ENCODE data around the gene DRAXIN. TPM values are rescaled to one million over a fixed set of nuclear protein-coding genes. Genes with fewer than 3 reads are reported as not detected.

DRAXIN gene
- total and polyA plus RNA-seq, 2 donors (not counting 3 experiments of a cell fraction or from before 2014, with no cell fraction given) = 0.44 to 3.2 TPM

GRCh38 chr1:11711490-11711889 is 20.0 kb downstream of the DRAXIN start:
- FAIRE-seq (no peak), DNase-seq (ENCODE audit: low read depth, low spot score) (no peak)
- Histone ChIP-seq H3K79me2 (ENCODE audit: control insufficient read depth, insufficient read depth, low read length) (no peaks in the 10 kb centered on the region), H3K27ac (ENCODE audit: insufficient read depth, low read depth, low read length) (no peak overlapping the region), H3K4me2 (ENCODE audit: insufficient read depth, low read length) (no peak overlapping the region), H3K36me3 (ENCODE audit: control insufficient read depth in 2 of 2, extremely low read depth in 1 of 2, insufficient read depth in 2 of 2, low read length in 2 of 2) (no peaks in the 10 kb centered on the region), H3K9ac (replicated peaks; ENCODE audit: extremely low read depth, insufficient read depth, low read length) (no peak overlapping the region), H3K9me3 (replicated peaks; ENCODE audit: control insufficient read depth, insufficient read depth, low read length) (no peaks in the 10 kb centered on the region), H3K9me1 (replicated peaks; ENCODE audit: control insufficient read depth, extremely low read depth, insufficient read depth, low read length) (no peaks in the 10 kb centered on the region), H3K4me3 (replicated peaks in 1 of 3; ENCODE audit: insufficient read depth in 1 of 3, low read depth in 1 of 3, low read length in 3 of 3) (no peak overlapping the region), H4K20me1 (replicated peaks; ENCODE audit: control insufficient read depth, extremely low read depth, insufficient read depth, low read length) (no peaks in the 10 kb centered on the region), H3K4me1 (ENCODE audit: control insufficient read depth, extremely low read depth, insufficient read depth, low read length) (no peaks in the 10 kb centered on the region), H3K27me3 (ENCODE audit: control insufficient read depth in 2 of 2, insufficient read depth in 2 of 2, low read length in 2 of 2) (peaks cover 0 to 2% of the 10 kb centered on the region in 2 experiments), H2AFZ (ENCODE audit: low read depth, low read length) (no peak overlapping the region)
- dilution Hi-C loops (cut with MboI; ENCODE audit: extremely low pct_ligation_motif_present, low sequenced_read_pairs) = no loop called here
- TF ChIP-seq JUN (IDR thresholded peaks at IDR 0.05; ENCODE audit: borderline replicate concordance, insufficient read depth, insufficient read length, low read depth) (no peak), GATA2 (IDR thresholded peaks at IDR 0.05; ENCODE audit: insufficient read depth, insufficient read length, low read depth, low read length) (no peak), EZH2 (IDR thresholded peaks at IDR 0.05; ENCODE audit: borderline replicate concordance, low read depth, low read length, severe bottlenecking) (no peak), MAX (IDR thresholded peaks at IDR 0.05; ENCODE audit: insufficient read depth, insufficient read length) (no peak), FOS (IDR thresholded peaks at IDR 0.05; ENCODE audit: borderline replicate concordance, insufficient read depth, low read length) (no peak), MYC (IDR thresholded peaks at IDR 0.05; ENCODE audit: low read depth, low read length) (no peak)
- CTCF ChIA-PET = interaction anchor here (0.6 to 6.0 kb wide), 24 partner anchors 8 to 674 kb away, joined by 3 to 50 read pairs (median 5); partner anchors contain the start of genes AGTRAP, DRAXIN and FBXO6
- intact Hi-C loops (cut with micrococcal nuclease) = loop anchor here (1.0 to 2.0 kb wide), 2 partner anchors 47 to 61 kb away; partner anchors contain the start of gene FBXO6
- POLR2A ChIA-PET = interaction anchor here (0.7 kb wide), 1 partner anchor 61 kb away, joined by 3 read pairs; no protein-coding TSS in a partner anchor
- no TSS peak for BruUV-seq (replicated peaks)

GRCh38 chr1:11712285-11712684 is 20.8 kb downstream of the DRAXIN start:
- Histone ChIP-seq H3K36me3 (ENCODE audit: control insufficient read depth in 2 of 2, extremely low read depth in 1 of 2, insufficient read depth in 2 of 2, low read length in 2 of 2) (no peaks in the 10 kb centered on the region), H3K27ac (ENCODE audit: insufficient read depth, low read depth, low read length) (no peak overlapping the region), H4K20me1 (replicated peaks; ENCODE audit: control insufficient read depth, extremely low read depth, insufficient read depth, low read length) (no peaks in the 10 kb centered on the region), H3K9me3 (replicated peaks; ENCODE audit: control insufficient read depth, insufficient read depth, low read length) (no peaks in the 10 kb centered on the region), H3K4me1 (ENCODE audit: control insufficient read depth, extremely low read depth, insufficient read depth, low read length) (no peaks in the 10 kb centered on the region), H3K79me2 (ENCODE audit: control insufficient read depth, insufficient read depth, low read length) (no peaks in the 10 kb centered on the region), H3K4me3 (replicated peaks in 1 of 3; ENCODE audit: insufficient read depth in 1 of 3, low read depth in 1 of 3, low read length in 3 of 3) (no peak overlapping the region), H3K27me3 (ENCODE audit: control insufficient read depth in 2 of 2, insufficient read depth in 2 of 2, low read length in 2 of 2) (peaks cover 0 to 2% of the 10 kb centered on the region in 2 experiments), H2AFZ (ENCODE audit: low read depth, low read length) (no peak overlapping the region), H3K4me2 (ENCODE audit: insufficient read depth, low read length) (no peak overlapping the region), H3K9ac (replicated peaks; ENCODE audit: extremely low read depth, insufficient read depth, low read length) (no peak overlapping the region), H3K9me1 (replicated peaks; ENCODE audit: control insufficient read depth, extremely low read depth, insufficient read depth, low read length) (no peaks in the 10 kb centered on the region)
- DNase-seq (ENCODE audit: low read depth, low spot score) (no peak), FAIRE-seq (no peak)
- ChIA-PET POLR2A (no interaction called here), CTCF (interaction anchor here (2.0 to 4.2 kb wide), 3 partner anchors 18 to 62 kb away, joined by 9 to 50 read pairs (median 18); partner anchors contain the start of gene FBXO6)
- no TSS peak for BruUV-seq (replicated peaks)
- dilution Hi-C loops (cut with MboI; ENCODE audit: extremely low pct_ligation_motif_present, low sequenced_read_pairs) (no loop called here), intact Hi-C loops (cut with micrococcal nuclease) (no loop called here)
- TF ChIP-seq MYC (IDR thresholded peaks at IDR 0.05; ENCODE audit: low read depth, low read length) = no peak
- TF ChIP-seq POLR2AphosphoS5 (IDR thresholded peaks at IDR 0.05; ENCODE audit: insufficient read depth, low read depth, low read length) = no peak
- no peak for TF ChIP-seq JUN (IDR thresholded peaks at IDR 0.05; ENCODE audit: borderline replicate concordance, insufficient read depth, insufficient read length, low read depth)
- no peak for TF ChIP-seq CTCF (IDR thresholded peaks at IDR 0.05; ENCODE audit: extremely low read depth in 1 of 2, insufficient read depth in 1 of 2, low read depth in 1 of 2, low read length in 2 of 2)
